ENCODE data around the gene HOXB4. TPM values are rescaled to one million over a fixed set of nuclear protein-coding genes. Genes with fewer than 3 reads are reported as not detected.
A peak's percentile ranks its signal among the peaks of the same experiment; 100 is the strongest.

Gene HOXB4
- not detected in 3 replicates for total RNA-seq
- long read RNA-seq, result 0 reads

- H3K9me3 Mint-ChIP-seq (ENCODE audit: low read depth), result no peaks in the 10 kb centered on the region
- no peak within 1 kb of the TSS for H3K4me3 Mint-ChIP-seq (ENCODE audit: unreplicated experiment)
- no peak within 1 kb of the TSS for H3K27ac Mint-ChIP-seq (ENCODE audit: unreplicated experiment)
- no peak for DNase-seq (ENCODE audit: low spot score)
- peaks cover 4% of the 10 kb centered on the region for H3K36me3 Mint-ChIP-seq (ENCODE audit: low read depth)
- TF ChIP-seq, protein P1, sequence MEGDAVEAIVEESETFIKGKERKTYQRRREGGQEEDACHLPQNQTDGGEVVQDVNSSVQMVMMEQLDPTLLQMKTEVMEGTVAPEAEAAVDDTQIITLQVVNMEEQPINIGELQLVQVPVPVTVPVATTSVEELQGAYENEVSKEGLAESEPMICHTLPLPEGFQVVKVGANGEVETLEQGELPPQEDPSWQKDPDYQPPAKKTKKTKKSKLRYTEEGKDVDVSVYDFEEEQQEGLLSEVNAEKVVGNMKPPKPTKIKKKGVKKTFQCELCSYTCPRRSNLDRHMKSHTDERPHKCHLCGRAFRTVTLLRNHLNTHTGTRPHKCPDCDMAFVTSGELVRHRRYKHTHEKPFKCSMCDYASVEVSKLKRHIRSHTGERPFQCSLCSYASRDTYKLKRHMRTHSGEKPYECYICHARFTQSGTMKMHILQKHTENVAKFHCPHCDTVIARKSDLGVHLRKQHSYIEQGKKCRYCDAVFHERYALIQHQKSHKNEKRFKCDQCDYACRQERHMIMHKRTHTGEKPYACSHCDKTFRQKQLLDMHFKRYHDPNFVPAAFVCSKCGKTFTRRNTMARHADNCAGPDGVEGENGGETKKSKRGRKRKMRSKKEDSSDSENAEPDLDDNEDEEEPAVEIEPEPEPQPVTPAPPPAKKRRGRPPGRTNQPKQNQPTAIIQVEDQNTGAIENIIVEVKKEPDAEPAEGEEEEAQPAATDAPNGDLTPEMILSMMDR (IDR thresholded peaks at IDR 0.05), result no peak
- H3K4me1 Mint-ChIP-seq (ENCODE audit: low read depth), result peaks cover 5% of the 10 kb centered on the region
- peaks cover 84% of the 10 kb centered on the region for H3K27me3 Mint-ChIP-seq (ENCODE audit: low read depth)
Observed at GRCh38 chr17:48577946-48578615, at the start of gene HOXB4. HOXB4 (minus strand) TSS chr17:48578350; CDS start chr17:48578319, 31 bp downstream.

- TF ChIP-seq, protein P1 (IDR thresholded peaks at IDR 0.05), result no peak
- Mint-ChIP-seq H3K9me3 (ENCODE audit: low read depth) (no peaks in the 10 kb centered on the region), H3K4me1 (ENCODE audit: low read depth) (peaks cover 8% of the 10 kb centered on the region), H3K27me3 (ENCODE audit: low read depth) (peaks cover 83% of the 10 kb centered on the region), H3K27ac (ENCODE audit: unreplicated experiment) (no peak overlapping the region), H3K36me3 (ENCODE audit: low read depth) (peaks cover 3% of the 10 kb centered on the region), H3K4me3 (ENCODE audit: unreplicated experiment) (no peak overlapping the region)
- DNase-seq (ENCODE audit: low spot score), result no peak
Observed at GRCh38 chr17:48627118-48627597, 49.0 kb upstream of the HOXB4 start.

- no peak for DNase-seq (ENCODE audit: low spot score)
- Mint-ChIP-seq H3K36me3 (ENCODE audit: low read depth) (peaks cover 5% of the 10 kb centered on the region), H3K27me3 (ENCODE audit: low read depth) (peaks cover 83% of the 10 kb centered on the region), H3K9me3 (ENCODE audit: low read depth) (no peaks in the 10 kb centered on the region), H3K4me1 (ENCODE audit: low read depth) (peaks cover 8% of the 10 kb centered on the region), H3K27ac (ENCODE audit: unreplicated experiment) (no peak within 1 kb of the TSS), H3K4me3 (ENCODE audit: unreplicated experiment) (peak within 1 kb of the TSS; percentile 65)
- TF ChIP-seq, protein P1 (IDR thresholded peaks at IDR 0.05), result no peak
Observed at GRCh38 chr17:48626245-48627117, 48.3 kb upstream of the HOXB4 start, which contains the start of gene HOXB9. HOXB9 (minus strand) TSS chr17:48626358; CDS start chr17:48626269, 89 bp downstream.

- H3K27me3 Mint-ChIP-seq (ENCODE audit: low read depth), result peaks cover 83% of the 10 kb centered on the region
- no peaks in the 10 kb centered on the region for H3K9me3 Mint-ChIP-seq (ENCODE audit: low read depth)
- no peak overlapping the region for H3K27ac Mint-ChIP-seq (ENCODE audit: unreplicated experiment)
- H3K4me1 Mint-ChIP-seq (ENCODE audit: low read depth), result peaks cover 8% of the 10 kb centered on the region
- TF ChIP-seq, protein P1 (IDR thresholded peaks at IDR 0.05), result no peak
- DNase-seq (ENCODE audit: low spot score), result no peak
- peak overlapping the region; percentile 65 for H3K4me3 Mint-ChIP-seq (ENCODE audit: unreplicated experiment)
- H3K36me3 Mint-ChIP-seq (ENCODE audit: low read depth), result peaks cover 5% of the 10 kb centered on the region
Observed at GRCh38 chr17:48625495-48626244, 47.5 kb upstream of the HOXB4 start.

Measured in chondrocyte (in vitro differentiated cells).